ENCODE data around the gene KIRREL3. TPM values are rescaled to one million over a fixed set of nuclear protein-coding genes. Genes with fewer than 3 reads are reported as not detected.

KIRREL3 gene
- polyA plus RNA-seq, 1 of the 3 experiments (the other 2 are of a cell fraction): 3.7 TPM

- Histone ChIP-seq H4K20me1 (ENCODE audit: insufficient read depth) (no peaks in the 10 kb centered on the region), H3K36me3 (replicated peaks in 1 of 2; ENCODE audit: control insufficient read depth in 1 of 2, insufficient read depth in 2 of 2, low read length in 1 of 2) (no peaks in the 10 kb centered on the region), H3K9ac (no peak overlapping the region), H3K79me2 (ENCODE audit: insufficient read depth) (no peaks in the 10 kb centered on the region), H3K27ac (ENCODE audit: low read depth in 2 of 2, low read length in 1 of 2) (no peak overlapping the region; a peak in 1 of 4 replicates), H3K4me1 (ENCODE audit: control insufficient read depth in 1 of 2, insufficient read depth in 2 of 2, low read depth in 1 of 2, low read length in 1 of 2) (peaks cover 3 to 4% of the 10 kb centered on the region in 2 experiments; a peak in 3 of 4 replicates), H2AFZ (ENCODE audit: low read depth) (no peak overlapping the region), H3K4me3 (ENCODE audit: low read depth in 2 of 2, low read length in 1 of 2) (no peak overlapping the region), H3F3A (replicated peaks; ENCODE audit: insufficient read depth) (no peaks in the 10 kb centered on the region), H3K9me3 (no peaks in the 10 kb centered on the region), H3K4me2 (no peak overlapping the region), H3K9me2 (no peaks in the 10 kb centered on the region), H3K27me3 (ENCODE audit: insufficient read depth) (no peaks in the 10 kb centered on the region)
- ChIA-PET CTCF (interaction anchor here (1.0 to 2.1 kb wide), 2 partner anchors 8 to 330 kb away, joined by 4 to 7 read pairs; no protein-coding TSS in a partner anchor), POLR2A (no interaction called here)
- WGBS (ENCODE audit: low lambda C conversion rate): 45% methylated on average over 5 of the region's 5 CpGs
- DNase-seq: peak; percentile 35
- TF ChIP-seq GATA2 (CRISPR knock-in tag; IDR thresholded peaks at IDR 0.05) (0 out of 2 replicates have a peak, but pooled peaks have one; percentile 13), NRF1 (IDR thresholded peaks at IDR 0.05; ENCODE audit: low read depth, low read length) (no peak)
These were observed 340.2 kb downstream of the KIRREL3 start for GRCh38 chr11:126660321-126660720.

GRCh38 chr11:126658306-126659056 is 342.1 kb downstream of the KIRREL3 start:
- H3K9ac ChIP-seq: no peak overlapping the region
- no peak overlapping the region for H2AFZ ChIP-seq (ENCODE audit: low read depth)
- no peaks in the 10 kb centered on the region for H3K79me2 ChIP-seq (ENCODE audit: insufficient read depth)
- H3K9me3 ChIP-seq: no peaks in the 10 kb centered on the region
- no peaks in the 10 kb centered on the region for H3F3A ChIP-seq (replicated peaks; ENCODE audit: insufficient read depth)
- no peak for DNase-seq
- CTCF ChIA-PET: interaction anchor here (2.1 kb wide), 1 partner anchor 332 kb away, joined by 7 read pairs; no protein-coding TSS in a partner anchor
- H3K27ac ChIP-seq (ENCODE audit: low read depth in 2 of 2, low read length in 1 of 2): no peak overlapping the region
- TF ChIP-seq CHD2 (IDR thresholded peaks at IDR 0.05; ENCODE audit: low read length, partially characterized antibody): no peak
- TF ChIP-seq PBX3 (IDR thresholded peaks at IDR 0.05): no peak
- TF ChIP-seq ZBTB33 (IDR thresholded peaks at IDR 0.05; ENCODE audit: borderline replicate concordance, low read depth): no peak
- no peak for TF ChIP-seq TCF12 (IDR thresholded peaks at IDR 0.05)
- TF ChIP-seq NFIC (IDR thresholded peaks at IDR 0.05; ENCODE audit: borderline replicate concordance): no peak
- no peak for TF ChIP-seq JUND (IDR thresholded peaks at IDR 0.05)
- TF ChIP-seq RFX5 (IDR thresholded peaks at IDR 0.05; ENCODE audit: low read length): no peak
- no peak for TF ChIP-seq SIN3A (IDR thresholded peaks at IDR 0.05; ENCODE audit: borderline replicate concordance, low read depth, low read length)
- TF ChIP-seq MEF2A (IDR thresholded peaks at IDR 0.05; ENCODE audit: borderline replicate concordance, low read depth): no peak
- TF ChIP-seq YY1 (IDR thresholded peaks at IDR 0.05; ENCODE audit: low read depth): no peak
- POLR2A ChIA-PET: no interaction called here
- H3K4me3 ChIP-seq (ENCODE audit: low read depth in 2 of 2, low read length in 1 of 2): no peak overlapping the region
- no peak overlapping the region for H3K4me2 ChIP-seq
- no peaks in the 10 kb centered on the region for H3K9me2 ChIP-seq
- no peaks in the 10 kb centered on the region for H4K20me1 ChIP-seq (ENCODE audit: insufficient read depth)
- H3K27me3 ChIP-seq (ENCODE audit: insufficient read depth): no peaks in the 10 kb centered on the region
- peaks cover 2 to 4% of the 10 kb centered on the region in 2 experiments; a peak in 3 of 4 replicates for H3K4me1 ChIP-seq (ENCODE audit: control insufficient read depth in 1 of 2, insufficient read depth in 2 of 2, low read depth in 1 of 2, low read length in 1 of 2)
- no peaks in the 10 kb centered on the region for H3K36me3 ChIP-seq (replicated peaks in 1 of 2; ENCODE audit: control insufficient read depth in 1 of 2, insufficient read depth in 2 of 2, low read length in 1 of 2)
- WGBS (ENCODE audit: low lambda C conversion rate): 74% methylated on average over 6 of the region's 6 CpGs

Measured in SK-N-SH (cell line).